Activated T-helper 17 cell treated with anti-CD3 and anti-CD28 coated beads, Interleukin-2, amount 50 U/mL, for 72 hours (primary cell): Measurements from ENCODE around the gene KLHL17. TPM values are rescaled to one million over a fixed set of nuclear protein-coding genes. Genes with fewer than 3 reads are reported as not detected.

Experiments
- ATAC-seq: fragments of 150-1000 bp; cut with Tn5 transposase; replicated peaks from 2 replicates; pipeline ENCODE4 v1.10.0; 2021; ENCODE audit warnings: mild to moderate bottlenecking, moderate library complexity
- H3K27ac Mint-ChIP-seq: one replicate; pipeline ENCODE4 v1.8.0; 2022; ENCODE audit warnings: mixed read lengths
- H3K27me3 Mint-ChIP-seq: one replicate; pipeline ENCODE4 v1.8.0; 2022; ENCODE audit warnings: mixed read lengths
- H3K36me3 Mint-ChIP-seq: one replicate; pipeline ENCODE4 v1.8.0; 2022; ENCODE audit warnings: low read depth, mild to moderate bottlenecking, mixed read lengths
- H3K4me1 Mint-ChIP-seq: one replicate; pipeline ENCODE4 v1.8.0; 2022; ENCODE audit warnings: mixed read lengths
- H3K4me3 Mint-ChIP-seq: one replicate; pipeline ENCODE4 v1.8.0; 2022; ENCODE audit warnings: mild to moderate bottlenecking, mixed read lengths
- H3K9me3 Mint-ChIP-seq: one replicate; pipeline ENCODE4 v1.8.0; 2022; ENCODE audit warnings: mixed read lengths
- total RNA-seq, 2 donors: library from RNA; stranded (reverse); gene quantifications; one replicate each; pipeline ENCODE4 v1.2.3, GENCODE V29; 2022

Gene KLHL17
- total RNA-seq, 2 donors from 2014 or later: 17.4 to 17.8 TPM

DNA sequence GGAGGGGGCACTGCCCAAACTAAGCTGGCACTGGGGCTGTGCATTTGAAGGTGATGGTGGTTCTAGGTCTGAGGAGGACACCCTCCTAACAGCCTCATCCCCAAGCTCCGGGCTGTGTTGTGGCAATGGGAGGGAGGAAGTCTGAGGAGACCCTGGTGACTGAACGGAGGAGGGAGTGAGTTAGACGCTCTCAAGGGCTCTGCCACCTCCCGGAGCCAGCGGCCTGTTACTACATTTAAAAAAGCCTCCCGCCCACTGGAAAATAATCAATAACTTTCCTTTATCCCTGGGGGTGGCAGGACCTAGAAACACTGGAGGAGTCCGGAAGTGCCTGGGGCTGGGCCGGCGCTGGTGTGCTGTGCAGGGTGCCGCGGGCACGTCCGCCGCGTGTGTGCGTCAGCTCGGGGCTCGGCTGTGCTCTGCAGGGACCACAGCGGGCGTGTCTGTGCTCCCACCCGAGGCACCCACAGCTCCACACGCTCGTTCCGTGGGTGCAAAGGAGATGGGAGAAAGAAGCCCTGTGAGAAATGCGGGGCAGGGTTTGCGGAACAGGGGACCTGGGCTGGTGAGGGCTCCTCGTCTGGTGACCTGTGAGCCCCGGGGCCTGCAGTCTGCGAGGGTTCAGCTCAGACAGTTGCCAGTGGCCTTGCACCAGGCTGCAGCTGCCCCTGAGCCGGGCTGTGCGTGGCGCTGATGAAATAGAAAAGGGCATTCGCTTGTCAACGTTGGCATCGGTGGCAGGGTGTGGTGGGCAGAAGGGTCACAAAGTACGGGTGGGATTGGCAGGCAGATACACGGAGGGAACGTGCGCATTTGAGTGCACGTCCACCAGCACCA, 31.3 kb upstream of the KLHL17 start:
- Mint-ChIP-seq H3K27me3 (peaks cover 10% of the 10 kb centered on the region), H3K36me3 (no peaks in the 10 kb centered on the region), H3K9me3 (no peaks in the 10 kb centered on the region), H3K27ac (no peak overlapping the region), H3K4me1 (no peaks in the 10 kb centered on the region), H3K4me3 (no peak overlapping the region)
- no peak for ATAC-seq

GRCh38 chr1:929712-930632, 30.4 kb upstream of the KLHL17 start:
- peaks cover 13% of the 10 kb centered on the region for H3K27me3 Mint-ChIP-seq
- H3K4me1 Mint-ChIP-seq: no peaks in the 10 kb centered on the region
- no peak for ATAC-seq
- H3K36me3 Mint-ChIP-seq: no peaks in the 10 kb centered on the region
- H3K9me3 Mint-ChIP-seq: no peaks in the 10 kb centered on the region
- no peak overlapping the region for H3K27ac Mint-ChIP-seq
- H3K4me3 Mint-ChIP-seq: no peak overlapping the region

DNA sequence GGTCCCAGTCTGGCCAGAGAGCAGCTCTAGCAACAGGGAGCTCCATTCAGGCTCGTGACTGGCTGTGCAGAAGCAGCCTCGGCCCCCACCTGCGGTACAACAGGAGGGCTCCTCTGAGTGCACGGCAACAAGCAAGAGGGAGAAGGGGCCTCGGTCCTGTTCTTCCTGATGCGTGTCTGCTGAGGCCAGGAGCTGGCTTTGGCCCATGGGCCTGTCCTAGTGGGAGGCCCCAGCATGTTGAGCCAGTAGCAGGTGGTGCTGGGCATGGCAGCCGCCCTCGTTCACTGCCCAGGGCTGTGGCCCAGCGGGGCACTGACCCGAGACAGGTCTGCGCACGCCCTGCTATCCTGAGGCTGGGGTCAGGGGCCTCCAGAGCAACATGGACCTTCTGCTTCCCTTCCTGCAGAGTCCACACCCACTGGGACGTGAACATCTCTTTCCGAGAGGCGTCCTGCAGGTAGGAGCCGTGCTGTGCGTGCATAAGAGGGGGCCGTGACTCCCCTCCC, 29.7 kb upstream of the KLHL17 start:
- ATAC-seq: no peak
- H3K36me3 Mint-ChIP-seq: no peaks in the 10 kb centered on the region
- H3K27ac Mint-ChIP-seq: no peak overlapping the region
- H3K9me3 Mint-ChIP-seq: no peaks in the 10 kb centered on the region
- peaks cover 16% of the 10 kb centered on the region for H3K27me3 Mint-ChIP-seq
- H3K4me3 Mint-ChIP-seq: no peak overlapping the region
- H3K4me1 Mint-ChIP-seq: no peaks in the 10 kb centered on the region

GRCh38 chr1:931380-932172, 28.8 kb upstream of the KLHL17 start:
- H3K9me3 Mint-ChIP-seq: no peaks in the 10 kb centered on the region
- H3K27ac Mint-ChIP-seq: no peak overlapping the region
- peaks cover 11% of the 10 kb centered on the region for H3K27me3 Mint-ChIP-seq
- H3K36me3 Mint-ChIP-seq: no peaks in the 10 kb centered on the region
- no peak overlapping the region for H3K4me3 Mint-ChIP-seq
- no peak for ATAC-seq
- H3K4me1 Mint-ChIP-seq: no peaks in the 10 kb centered on the region

DNA sequence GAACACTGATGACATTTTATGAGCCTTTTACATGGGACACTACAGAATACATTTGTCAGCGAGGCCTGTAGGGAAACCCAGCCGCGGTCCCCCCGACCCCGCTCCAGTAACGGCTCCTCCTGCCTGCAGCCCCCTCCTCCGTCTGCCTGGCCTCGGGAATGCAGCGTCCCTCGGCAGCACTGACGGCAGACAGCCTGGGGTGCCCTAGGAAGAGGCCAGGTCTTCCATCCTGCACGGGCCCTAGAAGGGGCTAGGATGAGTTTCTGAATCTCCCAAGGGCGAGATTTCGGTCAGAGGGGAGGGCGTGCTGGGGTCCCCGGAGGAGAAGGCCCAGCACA, 28.2 kb upstream of the KLHL17 start:
- H3K9me3 Mint-ChIP-seq: no peaks in the 10 kb centered on the region
- no peak overlapping the region for H3K4me3 Mint-ChIP-seq
- no peaks in the 10 kb centered on the region for H3K4me1 Mint-ChIP-seq
- H3K27me3 Mint-ChIP-seq: peaks cover 8% of the 10 kb centered on the region
- no peak for ATAC-seq
- H3K27ac Mint-ChIP-seq: no peak overlapping the region
- H3K36me3 Mint-ChIP-seq: no peaks in the 10 kb centered on the region

DNA sequence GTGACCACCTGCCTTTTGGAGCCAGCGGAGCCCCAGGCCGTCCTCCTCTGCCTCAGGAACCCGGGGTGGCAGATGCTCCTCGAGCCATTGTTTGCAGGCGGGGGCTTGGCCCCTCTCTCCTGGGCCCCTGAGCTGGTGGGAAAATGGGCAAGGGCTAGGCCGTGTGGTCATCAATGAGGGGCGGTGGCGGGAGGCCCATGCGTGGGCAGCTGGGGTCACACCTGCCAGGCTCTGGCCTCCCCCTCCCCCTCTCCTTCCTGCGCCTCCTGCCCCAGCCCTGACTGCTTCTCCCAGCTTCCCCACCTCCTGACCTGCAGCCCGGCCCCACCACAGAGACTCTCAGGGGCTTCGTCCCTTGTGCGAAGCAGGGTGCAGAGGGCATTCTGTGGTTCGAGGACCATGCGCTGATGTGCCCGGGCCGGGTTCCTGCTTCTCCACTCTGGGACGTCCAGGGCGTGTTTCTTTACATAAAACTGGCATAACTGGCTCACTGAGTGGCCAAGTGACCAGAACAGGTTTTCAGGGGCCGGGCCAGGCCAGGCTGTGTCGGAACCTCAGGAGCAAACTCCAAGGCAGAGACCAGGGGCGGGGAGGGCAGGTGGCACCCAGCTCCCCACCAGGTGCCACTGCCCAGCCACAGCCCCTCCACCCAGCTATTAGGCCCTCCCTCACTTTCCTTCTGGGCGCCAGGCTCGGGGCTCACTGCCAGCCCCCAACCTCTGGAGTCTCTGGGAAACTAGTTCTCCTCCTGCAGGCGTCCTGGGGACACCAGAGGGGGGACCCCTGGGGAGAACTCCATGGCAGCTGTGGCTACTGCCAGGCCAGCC, 27.4 kb upstream of the KLHL17 start:
- no peak overlapping the region for H3K27ac Mint-ChIP-seq

GRCh38 chr1:933603-933940, 26.8 kb upstream of the KLHL17 start:
- Mint-ChIP-seq H3K9me3 (no peaks in the 10 kb centered on the region), H3K27ac (no peak overlapping the region), H3K36me3 (no peaks in the 10 kb centered on the region), H3K4me3 (no peak overlapping the region), H3K4me1 (no peaks in the 10 kb centered on the region), H3K27me3 (peaks cover 11% of the 10 kb centered on the region)
- ATAC-seq: no peak

More for the DNA sequence above, 27.4 kb upstream of the KLHL17 start:
- no peak overlapping the region for H3K4me3 Mint-ChIP-seq
- no peak for ATAC-seq
- no peaks in the 10 kb centered on the region for H3K4me1 Mint-ChIP-seq
- H3K27me3 Mint-ChIP-seq: peaks cover 11% of the 10 kb centered on the region
- H3K9me3 Mint-ChIP-seq: no peaks in the 10 kb centered on the region
- H3K36me3 Mint-ChIP-seq: no peaks in the 10 kb centered on the region

GRCh38 chr1:934991-935750, 25.2 kb upstream of the KLHL17 start:
- no peak overlapping the region for H3K27ac Mint-ChIP-seq
- peaks cover 14% of the 10 kb centered on the region for H3K27me3 Mint-ChIP-seq
- H3K4me3 Mint-ChIP-seq: no peak overlapping the region
- H3K4me1 Mint-ChIP-seq: no peaks in the 10 kb centered on the region
- ATAC-seq: no peak
- no peaks in the 10 kb centered on the region for H3K36me3 Mint-ChIP-seq
- H3K9me3 Mint-ChIP-seq: no peaks in the 10 kb centered on the region

- Mint-ChIP-seq H3K4me1 (no peaks in the 10 kb centered on the region), H3K27me3 (peaks cover 14% of the 10 kb centered on the region), H3K36me3 (no peaks in the 10 kb centered on the region), H3K4me3 (no peak overlapping the region), H3K9me3 (no peaks in the 10 kb centered on the region), H3K27ac (no peak overlapping the region)
- no peak for ATAC-seq
Measured at GRCh38 chr1:935751-936231, 24.6 kb upstream of the KLHL17 start.

DNA sequence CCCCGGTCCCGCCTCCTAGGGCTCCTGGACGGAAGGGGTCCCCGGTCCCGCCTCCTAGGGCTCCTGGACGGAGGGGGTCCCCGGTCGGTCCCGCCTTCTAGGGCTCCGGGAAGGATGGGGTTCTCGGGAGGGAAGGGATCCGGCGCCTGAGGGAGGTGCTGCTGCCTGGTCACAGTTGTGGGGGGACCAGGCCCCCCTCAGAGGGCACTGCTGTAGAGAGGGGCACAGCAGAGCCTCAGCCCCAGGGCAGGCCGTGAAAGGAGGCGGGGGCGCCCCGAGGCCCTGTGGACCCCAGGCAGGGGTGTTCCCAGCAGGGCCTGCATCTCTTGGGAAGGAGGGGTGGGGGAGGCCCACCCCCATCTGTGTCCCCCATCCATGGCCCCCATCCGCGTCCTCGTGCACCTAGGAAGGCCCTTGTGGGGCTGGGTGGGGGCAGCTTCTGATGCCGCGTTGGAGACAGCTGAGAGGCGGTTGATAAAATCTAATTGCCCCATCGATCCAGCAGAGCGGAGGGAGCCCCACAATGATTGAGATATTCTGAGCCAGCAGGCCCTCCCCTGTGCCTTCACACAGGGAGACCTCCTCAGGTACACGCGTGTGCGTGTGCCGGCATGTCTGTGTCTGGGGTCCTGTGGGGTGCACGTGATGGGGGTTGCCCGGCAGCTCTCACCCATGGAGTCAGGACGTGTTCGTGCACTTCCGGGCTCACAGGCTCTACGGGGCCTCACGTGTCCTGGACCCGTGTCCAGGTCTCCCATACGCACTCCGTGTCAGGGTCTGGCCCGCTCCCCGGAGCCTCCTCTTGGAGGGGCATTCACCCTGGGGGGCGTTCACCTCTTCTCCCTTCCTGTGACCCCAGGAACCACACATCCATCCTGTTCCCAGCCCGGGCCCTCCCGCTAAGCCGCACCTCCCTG, 23.8 kb upstream of the KLHL17 start:
- Mint-ChIP-seq H3K27ac (no peak overlapping the region), H3K9me3 (no peaks in the 10 kb centered on the region), H3K36me3 (no peaks in the 10 kb centered on the region), H3K4me3 (no peak overlapping the region), H3K27me3 (peaks cover 15% of the 10 kb centered on the region), H3K4me1 (no peaks in the 10 kb centered on the region)
- ATAC-seq: no peak

DNA sequence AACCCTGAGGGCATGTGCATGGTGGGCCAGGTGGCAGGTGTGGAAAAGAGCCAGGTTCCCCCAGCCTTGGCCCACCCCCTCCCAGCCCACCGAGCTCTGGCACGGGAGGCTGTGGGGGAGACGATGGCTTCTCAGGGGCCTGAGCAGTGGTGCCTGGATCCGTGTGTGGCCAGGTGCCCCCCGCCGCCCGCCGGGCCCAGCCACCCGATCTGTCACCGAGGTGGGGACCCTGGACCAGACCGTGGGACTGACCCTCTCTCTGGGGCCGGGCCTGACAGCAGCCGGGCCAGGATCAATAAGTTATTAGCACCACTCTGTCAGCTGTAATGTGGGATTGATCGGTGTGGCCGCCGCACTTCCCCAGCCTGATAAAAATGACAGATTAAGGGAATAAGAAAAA, 22.9 kb upstream of the KLHL17 start:
- no peaks in the 10 kb centered on the region for H3K4me1 Mint-ChIP-seq
- H3K27me3 Mint-ChIP-seq: peaks cover 15% of the 10 kb centered on the region
- no peaks in the 10 kb centered on the region for H3K36me3 Mint-ChIP-seq
- no peak overlapping the region for H3K27ac Mint-ChIP-seq
- ATAC-seq: no peak
- no peaks in the 10 kb centered on the region for H3K9me3 Mint-ChIP-seq
- no peak overlapping the region for H3K4me3 Mint-ChIP-seq

DNA sequence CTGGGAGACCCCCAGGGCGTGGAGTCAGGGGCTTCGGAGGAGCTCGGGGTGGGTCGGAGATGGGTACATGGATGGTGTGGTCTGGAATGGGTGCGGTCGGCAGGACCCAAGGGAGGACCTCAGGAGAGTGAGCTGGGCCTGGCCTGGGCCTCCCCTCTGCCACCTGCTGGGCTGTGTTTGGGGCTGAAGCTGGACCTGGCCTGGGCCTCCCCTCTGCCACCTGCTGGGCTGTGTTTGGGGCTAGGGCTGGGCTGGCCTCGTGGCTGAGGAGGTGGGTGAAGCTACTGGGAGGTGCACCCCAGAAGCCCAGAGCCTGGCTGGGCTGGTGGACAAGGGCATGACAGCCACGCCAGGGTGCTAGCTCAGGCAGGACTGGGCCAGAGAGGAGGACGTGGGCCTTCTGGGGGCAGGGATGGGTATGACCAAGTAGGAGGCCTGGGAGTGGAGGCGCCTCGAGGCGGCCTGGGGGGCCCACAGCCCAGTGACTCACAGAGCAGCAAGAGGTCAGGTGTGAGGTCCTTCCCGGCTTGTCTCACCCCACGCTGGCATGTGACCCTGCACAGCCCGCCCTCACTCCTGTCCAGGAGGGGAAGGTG, 22.2 kb upstream of the KLHL17 start:
- peak; percentile 60 for ATAC-seq
- Mint-ChIP-seq H3K27me3 (peaks cover 15% of the 10 kb centered on the region), H3K36me3 (peaks cover 3% of the 10 kb centered on the region), H3K9me3 (no peaks in the 10 kb centered on the region), H3K27ac (no peak overlapping the region), H3K4me3 (no peak overlapping the region), H3K4me1 (no peaks in the 10 kb centered on the region)
